ENCODE measurements around the gene SEZ6. TPM values are rescaled to one million over a fixed set of nuclear protein-coding genes. Genes with fewer than 3 reads are reported as not detected.

Gene SEZ6
- total and polyA plus RNA-seq, 5 experiments from 2014 or later: 0.40 to 1.5 (median 0.85) TPM; not detected in 2

DNA sequence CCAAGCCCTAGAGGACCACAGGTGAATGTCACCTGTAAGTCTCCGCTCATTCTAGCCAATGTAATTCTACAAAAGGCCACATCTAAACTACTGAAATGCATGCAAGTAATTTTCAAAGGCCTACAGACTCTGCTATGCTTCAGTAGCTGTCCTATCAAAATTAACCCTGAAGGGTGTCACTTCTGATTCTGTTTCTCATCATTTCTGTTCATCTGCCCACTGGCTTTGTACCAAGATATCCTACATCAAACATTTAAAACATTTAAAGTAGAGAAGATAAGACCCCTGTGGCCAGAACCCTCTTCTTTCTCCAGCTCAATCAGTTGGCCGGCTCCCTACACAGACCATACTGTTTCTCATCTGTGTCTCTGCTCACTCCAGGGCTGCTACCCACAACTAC is 76.0 kb downstream of the SEZ6 start:
- Mint-ChIP-seq H3K4me1 (peaks cover 25 to 86% (median 65%) of the 10 kb centered on the region in 4 donors), H3K4me3 (peak overlapping the region in 2 of 10 donors; percentile 9 to 31), H3K9me3 (peaks cover 0 to 6% (median 0%) of the 10 kb centered on the region in 9 donors), H3K27me3 (no peaks in the 10 kb centered on the region), H3K36me3 (peaks cover 3 to 37% (median 14%) of the 10 kb centered on the region in 3 donors), H3K27ac (peak overlapping the region; percentile 73 to 98 (median 92))
- DNase-seq (no peak), ATAC-seq (no peak)
- POLR2A ChIA-PET: interaction anchor here (0.6 to 1.9 kb wide), 4 partner anchors 16 to 269 kb away, joined by 3 to 8 read pairs (median 6); no protein-coding TSS in a partner anchor

DNA sequence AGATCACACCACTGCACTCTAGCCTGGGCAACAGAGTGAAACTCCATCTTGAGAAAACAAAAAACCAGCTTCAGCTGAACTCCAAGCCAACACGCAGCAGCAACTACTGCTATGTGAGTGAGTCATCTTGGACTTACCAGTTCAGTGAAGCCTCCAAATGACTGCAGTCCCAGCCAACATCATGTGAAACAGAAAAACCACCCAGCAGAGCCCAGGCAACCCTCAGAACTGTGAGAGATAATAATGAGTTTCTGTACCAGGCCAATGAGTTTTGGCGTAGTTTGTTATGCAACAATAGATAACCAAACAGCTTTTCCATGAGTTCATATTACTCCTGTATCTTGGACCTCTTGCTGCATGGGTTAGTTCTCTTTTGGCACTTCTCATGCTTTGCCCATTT is 77.8 kb downstream of the SEZ6 start:
- POLR2A ChIA-PET: interaction anchor here (1.4 to 4.0 kb wide), 2 partner anchors 10 to 22 kb away, joined by 3 to 82 read pairs; partner anchors contain the start of gene PHF12
- Mint-ChIP-seq H3K9me3 (peaks cover 0 to 6% (median 0%) of the 10 kb centered on the region in 9 donors), H3K27me3 (no peaks in the 10 kb centered on the region), H3K4me3 (peak overlapping the region in 2 of 10 donors; percentile 48 to 53), H3K4me1 (peaks cover 24 to 81% (median 58%) of the 10 kb centered on the region in 4 donors), H3K27ac (peak overlapping the region; percentile 92 to 99 (median 96)), H3K36me3 (peaks cover 3 to 47% (median 24%) of the 10 kb centered on the region in 3 donors)
- ATAC-seq (no peak), DNase-seq (no peak)

DNA sequence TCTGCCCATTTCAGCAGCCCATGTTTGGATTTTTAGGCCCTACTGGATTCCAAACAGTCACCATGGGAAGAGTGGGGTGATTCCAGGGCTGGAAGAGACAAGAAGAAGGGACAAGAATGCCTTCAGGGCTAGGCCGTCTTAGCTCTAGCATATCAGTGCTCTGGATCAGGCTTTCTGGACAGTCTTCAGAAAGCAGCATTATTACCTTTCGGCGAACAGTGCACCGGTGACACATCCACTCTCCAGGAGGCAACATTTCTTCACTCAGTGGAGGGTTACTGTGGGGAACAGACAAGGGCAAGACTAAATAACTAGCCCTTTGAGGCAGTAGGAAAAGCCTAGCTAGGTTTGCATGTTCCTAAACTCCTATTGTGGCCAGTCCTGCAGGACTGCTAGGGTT is 79.0 kb downstream of the SEZ6 start:
- H3K36me3 Mint-ChIP-seq: peaks cover 3 to 55% (median 26%) of the 10 kb centered on the region in 3 donors
- peaks cover 24 to 72% (median 56%) of the 10 kb centered on the region in 4 donors for H3K4me1 Mint-ChIP-seq
- DNase-seq: no peak
- no peak for ATAC-seq
- H3K27me3 Mint-ChIP-seq: no peaks in the 10 kb centered on the region
- H3K9me3 Mint-ChIP-seq: peaks cover 0 to 6% (median 0%) of the 10 kb centered on the region in 9 donors
- H3K4me3 Mint-ChIP-seq: peak overlapping the region in 7 of 10 donors; percentile 5 to 69 (median 61)
- POLR2A ChIA-PET: interaction anchor here (1.1 to 4.0 kb wide), 9 partner anchors 8 to 207 kb away, joined by 3 to 82 read pairs (median 5); partner anchors contain the start of genes DHRS13, FLOT2, PHF12 and RPL23A
- peak overlapping the region; percentile 92 to 99 (median 96) for H3K27ac Mint-ChIP-seq

DNA sequence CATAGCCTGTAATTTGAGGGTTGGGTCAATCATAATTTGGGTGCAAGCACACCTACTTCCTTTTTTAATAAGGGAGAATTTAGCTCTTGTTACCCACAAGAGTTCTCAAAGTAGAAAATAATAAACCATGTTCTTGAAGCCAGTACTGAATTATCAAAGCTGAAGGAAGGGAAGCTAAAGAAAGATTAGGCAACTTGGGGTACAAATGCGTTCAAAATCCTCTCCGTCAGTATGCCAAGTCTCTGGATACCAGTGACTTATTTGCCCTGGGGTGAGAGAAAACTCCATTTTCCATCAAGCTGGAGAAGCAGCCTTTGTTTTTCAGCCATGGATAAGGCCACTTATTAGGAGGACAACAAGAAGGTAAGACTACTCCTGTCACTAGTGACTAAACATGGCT is 79.5 kb downstream of the SEZ6 start:
- H3K27me3 Mint-ChIP-seq: no peaks in the 10 kb centered on the region
- H3K4me1 Mint-ChIP-seq: peaks cover 24 to 72% (median 56%) of the 10 kb centered on the region in 4 donors
- ATAC-seq (peak in 1 of 2 donors; percentile 4), DNase-seq (no peak)
- peaks cover 3 to 56% (median 26%) of the 10 kb centered on the region in 3 donors for H3K36me3 Mint-ChIP-seq
- H3K4me3 Mint-ChIP-seq: peak overlapping the region; percentile 29 to 71 (median 66)
- peaks cover 0 to 6% (median 0%) of the 10 kb centered on the region in 9 donors for H3K9me3 Mint-ChIP-seq
- peak overlapping the region; percentile 92 to 99 (median 96) for H3K27ac Mint-ChIP-seq
- POLR2A ChIA-PET: interaction anchor here (0.6 to 4.0 kb wide), 11 partner anchors 11 to 207 kb away, joined by 3 to 82 read pairs (median 5); partner anchors contain the start of genes DHRS13, FLOT2, PHF12 and RPL23A

DNA sequence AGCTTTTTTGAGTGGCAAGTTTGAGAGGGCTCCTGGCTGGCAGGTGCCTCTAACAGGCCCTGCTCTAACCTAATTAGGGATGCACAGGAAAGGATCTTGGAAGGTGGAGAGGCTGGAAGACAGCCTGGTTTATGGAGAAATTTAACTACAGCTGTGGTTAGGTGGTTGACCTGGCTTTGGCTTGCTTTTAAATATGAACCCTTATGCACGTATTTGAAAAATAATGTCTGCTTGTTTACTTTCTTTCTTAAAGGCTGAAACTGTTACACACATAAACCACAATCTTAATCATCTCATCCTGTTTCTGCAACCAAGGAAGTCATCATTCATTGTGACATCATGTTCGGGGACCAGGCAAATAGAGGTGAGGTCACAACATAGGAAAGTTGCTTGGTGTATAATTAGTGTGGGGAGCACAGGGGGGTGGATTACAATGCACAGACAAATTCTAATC is 79.9 kb downstream of the SEZ6 start:
- peaks cover 24 to 71% (median 56%) of the 10 kb centered on the region in 4 donors for H3K4me1 Mint-ChIP-seq
- H3K9me3 Mint-ChIP-seq: peaks cover 0 to 6% (median 0%) of the 10 kb centered on the region in 9 donors
- POLR2A ChIA-PET: interaction anchor here (0.6 to 4.0 kb wide), 12 partner anchors 12 to 207 kb away, joined by 3 to 82 read pairs (median 4); partner anchors contain the start of genes DHRS13, FLOT2, PHF12 and RPL23A
- peaks cover 3 to 60% (median 26%) of the 10 kb centered on the region in 3 donors for H3K36me3 Mint-ChIP-seq
- ATAC-seq (peak; percentile 87 to 95), DNase-seq (peak in 9 of 10 donors; percentile 27 to 88 (median 78))
- peak overlapping the region; percentile 92 to 99 (median 96) for H3K27ac Mint-ChIP-seq
- peak overlapping the region; percentile 29 to 71 (median 66) for H3K4me3 Mint-ChIP-seq
- no peaks in the 10 kb centered on the region for H3K27me3 Mint-ChIP-seq

DNA sequence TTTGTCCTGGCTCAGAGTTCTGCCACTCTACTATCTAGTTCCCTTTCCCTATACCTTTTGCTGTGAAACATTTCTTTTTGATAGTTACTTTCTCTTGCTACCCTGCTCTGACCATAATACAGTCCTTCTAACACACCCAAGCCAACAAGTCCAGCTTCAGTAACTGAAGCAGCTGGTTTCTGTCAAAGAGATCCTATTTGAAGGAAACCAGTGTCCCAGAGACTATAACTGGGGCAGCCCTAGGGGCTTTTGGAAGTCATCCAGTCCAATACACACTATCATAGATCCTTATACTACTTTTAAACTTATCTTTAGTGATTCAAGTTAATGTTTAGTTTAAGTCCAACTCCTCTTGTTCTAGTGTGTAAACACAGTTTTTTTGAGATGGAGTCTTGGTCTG is 85.6 kb downstream of the SEZ6 start:
- Mint-ChIP-seq H3K27me3 (no peaks in the 10 kb centered on the region), H3K36me3 (peaks cover 3 to 96% (median 20%) of the 10 kb centered on the region in 3 donors), H3K9me3 (no peaks in the 10 kb centered on the region), H3K4me3 (no peak overlapping the region), H3K4me1 (peaks cover 3 to 25% (median 15%) of the 10 kb centered on the region in 4 donors), H3K27ac (peak overlapping the region in 9 of 10 donors; percentile 11 to 76 (median 47))
- ATAC-seq: no peak
- POLR2A ChIA-PET: no interaction called here
- DNase-seq: no peak

GRCh38 chr17:28918295-28918694 is 87.5 kb downstream of the SEZ6 start:
- H3K4me3 Mint-ChIP-seq: no peak overlapping the region
- peaks cover 0 to 13% (median 8%) of the 10 kb centered on the region in 4 donors for H3K4me1 Mint-ChIP-seq
- H3K9me3 Mint-ChIP-seq: no peaks in the 10 kb centered on the region
- POLR2A ChIA-PET: interaction anchor here (0.7 to 1.2 kb wide), 4 partner anchors 9 to 161 kb away, joined by 3 to 5 read pairs (median 3); no protein-coding TSS in a partner anchor
- H3K36me3 Mint-ChIP-seq: peaks cover 5 to 95% (median 13%) of the 10 kb centered on the region in 3 donors
- H3K27ac Mint-ChIP-seq: peak overlapping the region in 5 of 10 donors; percentile 19 to 48 (median 47)
- ATAC-seq (no peak), DNase-seq (no peak)
- H3K27me3 Mint-ChIP-seq: no peaks in the 10 kb centered on the region

- Mint-ChIP-seq H3K4me3 (no peak overlapping the region), H3K27me3 (no peaks in the 10 kb centered on the region), H3K9me3 (no peaks in the 10 kb centered on the region), H3K27ac (peak overlapping the region in 5 of 10 donors; percentile 25 to 56 (median 41)), H3K36me3 (peaks cover 5 to 96% (median 15%) of the 10 kb centered on the region in 3 donors), H3K4me1 (peaks cover 0 to 9% (median 8%) of the 10 kb centered on the region in 4 donors)
- ATAC-seq (no peak), DNase-seq (no peak)
- POLR2A ChIA-PET: interaction anchor here (0.7 to 1.7 kb wide), 3 partner anchors 21 to 162 kb away, joined by 3 to 8 read pairs (median 3); no protein-coding TSS in a partner anchor
Measured at GRCh38 chr17:28917465-28917864, 88.4 kb downstream of the SEZ6 start.

GRCh38 chr17:28917029-28917428 is 88.8 kb downstream of the SEZ6 start:
- Mint-ChIP-seq H3K36me3 (peaks cover 5 to 97% (median 15%) of the 10 kb centered on the region in 3 donors), H3K4me3 (no peak overlapping the region), H3K27ac (peak overlapping the region in 7 of 10 donors; percentile 33 to 87 (median 53)), H3K27me3 (no peaks in the 10 kb centered on the region), H3K9me3 (no peaks in the 10 kb centered on the region), H3K4me1 (peaks cover 0 to 9% (median 8%) of the 10 kb centered on the region in 4 donors)
- no peak for ATAC-seq
- no peak for DNase-seq
- POLR2A ChIA-PET: interaction anchor here (1.1 to 1.7 kb wide), 3 partner anchors 21 to 75 kb away, joined by 3 to 8 read pairs (median 4); no protein-coding TSS in a partner anchor

GRCh38 chr17:28916302-28916934 is 89.4 kb downstream of the SEZ6 start:
- Mint-ChIP-seq H3K4me1 (peaks cover 0 to 9% (median 7%) of the 10 kb centered on the region in 4 donors), H3K9me3 (no peaks in the 10 kb centered on the region), H3K27ac (peak overlapping the region; percentile 38 to 92 (median 73)), H3K27me3 (no peaks in the 10 kb centered on the region), H3K36me3 (peaks cover 5 to 97% (median 15%) of the 10 kb centered on the region in 3 donors), H3K4me3 (no peak overlapping the region)
- peak; percentile 87 for ATAC-seq
- DNase-seq: peak in 8 of 10 donors; percentile 20 to 67 (median 37)
- POLR2A ChIA-PET: interaction anchor here (1.1 to 1.8 kb wide), 6 partner anchors 10 to 190 kb away, joined by 3 to 14 read pairs (median 4); no protein-coding TSS in a partner anchor

DNA sequence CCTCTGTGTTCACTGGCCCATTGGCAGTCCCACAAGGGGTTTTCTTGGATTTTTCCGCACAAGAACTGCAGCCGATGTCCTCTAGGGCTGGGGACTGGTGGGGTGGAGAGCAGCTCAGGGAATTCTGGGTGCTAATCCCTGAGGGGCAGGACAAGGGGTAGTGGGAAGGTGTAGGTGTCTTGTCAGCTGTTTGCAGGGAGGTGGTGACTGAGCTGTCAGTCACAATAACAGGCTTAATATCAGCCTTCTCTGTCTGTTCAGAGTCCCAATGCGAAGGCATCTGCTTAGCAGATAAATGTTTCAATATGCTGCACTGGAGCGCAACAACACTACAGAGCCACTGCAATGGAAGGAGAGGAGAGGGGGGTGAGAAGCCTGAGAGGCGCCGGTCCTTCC is 92.9 kb downstream of the SEZ6 start:
- POLR2A ChIA-PET: interaction anchor here (0.7 to 1.8 kb wide), 3 partner anchors 13 to 149 kb away, joined by 3 to 5 read pairs (median 3); no protein-coding TSS in a partner anchor
- Mint-ChIP-seq H3K4me1 (peaks cover 0 to 9% (median 4%) of the 10 kb centered on the region in 4 donors), H3K9me3 (no peaks in the 10 kb centered on the region), H3K4me3 (no peak overlapping the region), H3K36me3 (peaks cover 5 to 95% (median 18%) of the 10 kb centered on the region in 3 donors), H3K27ac (peak overlapping the region in 5 of 10 donors; percentile 36 to 79 (median 52)), H3K27me3 (no peaks in the 10 kb centered on the region)
- ATAC-seq: no peak
- DNase-seq: no peak
